GM13977 (cell line): Measurements from ENCODE around the gene CABLES2.

Experiments
- DNase-seq: peaks from one replicate; pipeline ENCODE4 v3.0.0; 2012; ENCODE audit warnings: low spot score
- in situ Hi-C: fragments of 300-500 bp; cut with MboI; formaldehyde crosslinking; loops from one replicate; pipeline ENCODE4 v1.12.0; 2022; ENCODE audit warnings: low sequenced_read_pairs, low pct_unique_long_range_greater_than_20kb, mixed read lengths, inconsistent platforms; ENCODE audit not compliant: unreplicated experiment
- TF ChIP-seq, protein P1 (sequence below): IDR thresholded peaks from 2 replicates; pipeline ENCODE4 v1.5.1; 2012; ENCODE audit warnings: mild to moderate bottlenecking, control low read depth; ENCODE audit not compliant: insufficient read depth; ENCODE audit errors: extremely low read depth, missing control alignments

CABLES2 gene

DNA sequence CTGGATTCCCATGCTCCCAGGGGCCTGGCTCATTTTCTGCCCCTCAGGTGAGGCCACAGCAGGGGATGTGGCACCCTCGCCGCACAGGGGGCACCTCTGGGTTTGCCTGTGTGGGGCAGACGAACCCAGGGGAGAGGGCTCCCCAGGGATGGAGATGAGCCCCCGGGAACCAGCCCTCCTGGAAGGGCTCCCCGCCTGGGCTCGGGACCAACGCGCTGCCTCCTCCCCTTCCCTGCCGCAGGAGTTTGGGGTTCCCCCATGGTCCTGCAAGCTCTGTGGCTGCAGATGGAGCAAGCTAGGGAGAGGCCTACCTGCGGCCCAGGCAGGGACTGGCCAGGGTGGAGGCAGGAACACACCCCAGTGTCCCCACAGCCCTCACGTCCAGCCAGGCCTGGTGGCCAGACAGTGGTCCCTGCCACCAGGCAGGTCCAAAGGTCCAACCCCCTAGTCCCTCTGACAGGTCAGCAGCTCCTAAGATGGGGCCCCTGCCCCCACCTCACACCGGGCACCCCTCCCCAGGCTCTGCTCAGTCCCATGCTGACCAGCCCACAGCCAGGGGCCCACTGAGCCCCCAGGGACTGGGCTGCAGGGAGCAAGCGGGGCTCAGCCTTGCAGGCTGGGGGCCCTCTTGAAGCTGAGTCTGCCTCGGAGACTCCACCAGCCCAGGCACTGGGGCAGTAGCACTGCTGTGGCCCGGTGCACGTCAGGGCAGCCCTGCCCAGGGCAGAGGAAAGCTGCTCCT lies 53.6 kb downstream of the CABLES2 start:
- in situ Hi-C loops = no loop called here

DNA sequence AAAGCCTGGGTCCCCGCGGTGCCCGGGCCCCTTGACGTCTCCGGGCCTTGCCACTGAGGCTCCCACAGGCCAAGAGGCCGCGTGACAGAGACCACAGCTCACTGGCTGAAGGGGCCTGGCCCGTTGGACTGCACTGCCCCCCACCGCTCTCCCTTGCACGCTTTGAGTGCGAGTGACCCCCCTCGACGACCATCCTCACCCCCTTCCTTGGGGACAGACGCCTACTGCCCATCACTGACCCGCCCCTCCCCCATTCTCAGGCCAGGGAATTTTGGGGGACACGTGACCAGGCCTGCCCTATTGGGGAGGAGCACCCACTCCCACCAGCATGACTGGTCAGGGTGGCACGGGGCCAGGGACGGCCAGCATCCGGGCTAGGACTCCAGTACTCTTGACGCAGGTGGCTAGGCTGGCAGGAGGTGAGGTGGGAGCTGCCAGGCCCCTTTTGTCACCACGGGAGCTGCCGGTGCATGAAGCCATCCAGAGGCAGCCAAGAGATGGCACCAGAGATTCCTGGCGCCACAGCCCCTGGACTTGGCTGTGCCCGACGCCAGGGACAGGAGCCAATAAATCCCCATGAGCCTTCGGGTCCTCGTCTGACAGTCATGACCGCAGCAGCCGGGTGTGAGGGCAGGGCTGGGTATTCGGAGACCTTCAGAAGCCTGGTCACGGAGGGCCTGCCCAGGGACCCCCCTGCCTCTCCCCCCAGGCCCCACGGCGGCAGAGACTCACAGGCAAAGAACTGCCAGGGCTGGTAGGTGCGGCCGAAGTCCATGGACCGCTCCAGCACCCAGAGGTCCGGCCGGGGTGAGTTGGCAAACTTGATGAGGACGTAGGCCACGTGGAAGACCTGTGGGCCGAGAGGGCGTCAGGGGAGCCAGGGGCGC lies 54.4 kb downstream of the CABLES2 start:
- TF ChIP-seq, protein P1, sequence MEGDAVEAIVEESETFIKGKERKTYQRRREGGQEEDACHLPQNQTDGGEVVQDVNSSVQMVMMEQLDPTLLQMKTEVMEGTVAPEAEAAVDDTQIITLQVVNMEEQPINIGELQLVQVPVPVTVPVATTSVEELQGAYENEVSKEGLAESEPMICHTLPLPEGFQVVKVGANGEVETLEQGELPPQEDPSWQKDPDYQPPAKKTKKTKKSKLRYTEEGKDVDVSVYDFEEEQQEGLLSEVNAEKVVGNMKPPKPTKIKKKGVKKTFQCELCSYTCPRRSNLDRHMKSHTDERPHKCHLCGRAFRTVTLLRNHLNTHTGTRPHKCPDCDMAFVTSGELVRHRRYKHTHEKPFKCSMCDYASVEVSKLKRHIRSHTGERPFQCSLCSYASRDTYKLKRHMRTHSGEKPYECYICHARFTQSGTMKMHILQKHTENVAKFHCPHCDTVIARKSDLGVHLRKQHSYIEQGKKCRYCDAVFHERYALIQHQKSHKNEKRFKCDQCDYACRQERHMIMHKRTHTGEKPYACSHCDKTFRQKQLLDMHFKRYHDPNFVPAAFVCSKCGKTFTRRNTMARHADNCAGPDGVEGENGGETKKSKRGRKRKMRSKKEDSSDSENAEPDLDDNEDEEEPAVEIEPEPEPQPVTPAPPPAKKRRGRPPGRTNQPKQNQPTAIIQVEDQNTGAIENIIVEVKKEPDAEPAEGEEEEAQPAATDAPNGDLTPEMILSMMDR = no peak
- in situ Hi-C loops = no loop called here
- DNase-seq = no peak

More for the DNA sequence above, 53.6 kb downstream of the CABLES2 start:
- TF ChIP-seq, protein P1 = no peak
- DNase-seq = no peak

DNA sequence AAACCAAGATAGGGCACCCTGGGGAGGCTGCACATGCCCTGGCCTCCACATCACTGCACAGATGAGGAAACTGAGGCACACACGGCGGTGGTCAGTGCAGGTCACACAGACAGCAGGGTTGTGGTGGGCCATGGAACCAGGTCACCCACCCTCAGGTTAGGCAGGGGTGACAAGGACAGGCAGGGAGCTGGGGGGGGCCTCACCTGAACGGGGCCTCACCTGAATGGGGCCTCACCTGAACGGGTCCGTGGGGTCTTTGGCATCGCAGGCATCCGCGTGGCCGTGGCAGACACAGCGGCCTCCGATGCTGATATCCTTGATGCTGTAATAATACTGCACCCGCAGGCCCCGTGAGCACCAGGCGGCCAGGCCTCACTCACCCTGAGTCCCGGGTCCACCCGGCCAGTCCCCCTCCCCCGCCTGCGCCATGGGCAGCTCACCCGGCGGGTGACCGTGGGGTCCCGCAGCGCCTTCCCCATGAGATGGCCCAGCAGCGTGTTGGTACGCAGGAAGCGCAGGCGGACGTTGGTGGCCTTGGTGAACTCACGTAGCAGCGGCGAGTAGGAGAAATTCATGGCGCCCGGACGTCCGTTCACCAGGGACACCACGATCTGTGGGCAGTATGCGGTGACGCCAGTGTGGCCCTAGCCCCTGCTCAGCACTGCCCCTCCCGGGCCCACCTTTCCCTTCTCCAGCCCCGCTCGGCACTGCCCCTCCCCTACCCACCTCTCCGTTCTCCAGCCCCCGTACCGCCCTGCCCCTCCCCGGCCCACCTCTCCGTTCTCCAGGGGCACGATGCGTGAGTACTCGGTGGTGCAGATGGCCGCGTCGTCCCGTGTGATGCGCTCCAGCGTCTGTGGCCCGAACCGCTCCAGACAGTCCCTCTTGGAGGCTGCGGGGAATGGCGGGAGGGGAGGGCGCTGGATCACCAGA lies 55.4 kb downstream of the CABLES2 start:
- in situ Hi-C loops = no loop called here

DNA sequence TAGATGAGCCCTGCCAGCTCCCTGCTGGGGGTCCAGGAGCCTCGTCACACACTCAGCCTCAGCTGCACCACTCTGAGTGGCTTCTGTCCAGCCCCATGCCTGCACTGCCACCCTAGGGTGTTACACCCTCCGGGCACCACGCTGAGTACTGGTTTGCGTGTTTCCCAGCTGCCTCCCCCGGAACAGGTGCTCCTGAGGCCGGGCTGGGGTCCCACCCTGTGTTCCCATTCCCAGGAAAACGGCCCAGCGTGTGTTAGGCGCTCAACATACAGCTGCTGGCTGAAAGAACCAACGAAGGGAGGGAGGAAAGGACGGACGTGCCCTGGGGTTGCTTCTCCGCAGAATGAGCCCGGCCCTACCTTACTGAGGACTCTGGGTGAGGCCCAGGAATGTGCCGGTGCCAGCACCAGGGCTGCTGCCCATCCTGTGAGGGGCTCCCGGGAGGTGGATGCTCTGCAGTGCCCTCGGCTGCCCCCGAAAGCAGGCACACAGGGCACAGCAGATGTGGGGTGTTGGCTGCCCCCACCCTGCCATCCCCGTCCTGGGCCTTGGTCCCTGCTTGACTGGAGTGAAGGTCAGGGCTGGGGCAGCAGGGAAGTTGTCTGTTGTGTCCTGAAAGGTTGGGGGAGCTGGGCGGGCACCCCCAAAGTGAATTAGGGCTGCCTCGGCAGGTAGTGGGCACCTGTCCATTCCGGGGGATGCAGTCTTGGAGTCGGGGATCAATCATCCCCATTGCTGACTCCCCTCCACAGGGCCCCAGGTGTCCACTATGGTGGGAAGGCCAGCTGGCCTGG lies 56.3 kb downstream of the CABLES2 start:
- no peak for DNase-seq
- in situ Hi-C loops = no loop called here
- TF ChIP-seq, protein P1 = no peak

More for the DNA sequence above, 55.4 kb downstream of the CABLES2 start:
- TF ChIP-seq, protein P1 = no peak
- DNase-seq = no peak

DNA sequence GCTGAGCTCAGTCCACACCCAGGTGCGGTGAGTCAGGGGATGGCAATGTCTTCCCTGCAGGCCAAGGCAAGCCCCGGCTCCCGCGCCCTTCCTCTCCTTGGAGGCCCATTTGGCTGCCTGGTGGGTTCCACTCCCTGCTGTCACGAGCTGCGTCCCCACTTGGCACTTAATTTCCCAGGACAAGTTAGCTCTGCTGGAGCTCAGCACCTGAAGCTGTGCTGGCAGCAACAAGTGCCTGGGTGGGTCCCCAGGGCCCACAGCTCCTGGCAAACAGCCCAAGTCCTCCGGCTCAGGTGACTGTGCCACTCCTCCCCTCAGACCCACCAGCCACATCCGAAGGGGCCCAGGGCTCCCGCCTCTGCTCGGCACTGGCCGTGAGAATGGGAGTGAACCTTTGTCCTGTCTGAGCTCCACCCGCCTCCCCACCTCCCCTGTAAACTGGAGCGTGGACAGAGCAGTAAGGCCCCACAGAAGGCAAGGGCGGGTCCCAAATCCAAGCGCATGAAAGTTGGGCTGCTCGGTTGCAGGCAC lies 56.9 kb downstream of the CABLES2 start:
- in situ Hi-C loops = no loop called here
- no peak for DNase-seq
- TF ChIP-seq, protein P1 = no peak
